ENCODE measurements around the gene NAB2. TPM values are rescaled to one million over a fixed set of nuclear protein-coding genes. Genes with fewer than 3 reads are reported as not detected.
A peak's percentile ranks its signal among the peaks of the same experiment; 100 is the strongest.

Gene NAB2
- 10 to 100 TPM; 13.1 to 16.1 TPM for total RNA-seq

- H3K4me1 Mint-ChIP-seq = peaks cover 52% of the 10 kb centered on the region
- peaks cover 9% of the 10 kb centered on the region for H3K36me3 Mint-ChIP-seq
- H3K9me3 Mint-ChIP-seq = no peaks in the 10 kb centered on the region
- ATAC-seq (ENCODE audit: low read depth) = peak; percentile 73
- peak; percentile 94 for DNase-seq
- H3K27me3 Mint-ChIP-seq = no peaks in the 10 kb centered on the region
- POLR2A ChIA-PET = interaction anchor here (0.6 to 16.0 kb wide), 6 partner anchors 9 to 729 kb away, joined by 3 to 225 read pairs (median 8); partner anchors contain the start of genes NEMP1, STAT2 and STAT6
- peak within 1 kb of the TSS; percentile 96 for H3K4me3 Mint-ChIP-seq
- H3K27ac Mint-ChIP-seq = peak within 1 kb of the TSS; percentile 89
Observed at GRCh38 chr12:57088354-57089270, at the start of gene NAB2. Gene NAB2 (plus strand): TSS chr12:57089114. CDS start chr12:57089272, 158 bp downstream.

GRCh38 chr12:57040211-57040610 is 48.7 kb upstream of the NAB2 start:
- DNase-seq (no peak), ATAC-seq (ENCODE audit: low read depth) (no peak)
- peaks cover 4% of the 10 kb centered on the region for H3K4me1 Mint-ChIP-seq
- POLR2A ChIA-PET = no interaction called here
- peaks cover 4% of the 10 kb centered on the region for H3K27me3 Mint-ChIP-seq
- H3K36me3 Mint-ChIP-seq = no peaks in the 10 kb centered on the region
- no peak overlapping the region for H3K4me3 Mint-ChIP-seq
- H3K27ac Mint-ChIP-seq = no peak overlapping the region
- H3K9me3 Mint-ChIP-seq = no peaks in the 10 kb centered on the region

GRCh38 chr12:57040750-57041149 is 48.2 kb upstream of the NAB2 start:
- Mint-ChIP-seq H3K4me1 (peaks cover 6% of the 10 kb centered on the region), H3K36me3 (no peaks in the 10 kb centered on the region), H3K4me3 (no peak overlapping the region), H3K9me3 (no peaks in the 10 kb centered on the region), H3K27me3 (peaks cover 4% of the 10 kb centered on the region), H3K27ac (no peak overlapping the region)
- DNase-seq = no peak
- POLR2A ChIA-PET = interaction anchor here (0.6 kb wide), 1 partner anchor 21 kb away, joined by 3 read pairs; no protein-coding TSS in a partner anchor
- ATAC-seq (ENCODE audit: low read depth) = no peak

DNA sequence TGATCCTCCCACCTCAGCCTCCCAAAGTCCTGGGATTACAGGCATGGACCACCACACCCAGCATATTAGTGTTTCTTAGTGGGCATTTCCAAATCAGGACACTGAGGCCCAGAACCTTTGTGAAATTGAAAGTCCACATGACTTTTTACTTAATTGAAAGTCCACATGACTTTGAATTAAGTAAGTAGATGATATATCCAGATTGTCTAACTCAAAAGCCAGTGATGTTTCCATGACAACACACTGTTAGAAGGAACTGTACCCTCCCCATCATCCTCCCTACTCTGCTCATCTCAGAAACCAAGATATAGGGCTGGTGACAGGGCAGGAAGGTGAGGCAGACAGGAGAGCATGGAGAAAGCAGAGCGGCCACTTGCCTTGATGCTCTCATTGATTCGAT is 46.2 kb upstream of the NAB2 start:
- Mint-ChIP-seq H3K4me3 (no peak overlapping the region), H3K36me3 (no peaks in the 10 kb centered on the region), H3K27ac (no peak overlapping the region), H3K4me1 (peaks cover 26% of the 10 kb centered on the region), H3K27me3 (peaks cover 4% of the 10 kb centered on the region), H3K9me3 (no peaks in the 10 kb centered on the region)
- no peak for DNase-seq
- ATAC-seq (ENCODE audit: low read depth) = no peak
- POLR2A ChIA-PET = no interaction called here

GRCh38 chr12:57044468-57044867 is 44.4 kb upstream of the NAB2 start:
- DNase-seq = no peak
- Mint-ChIP-seq H3K36me3 (no peaks in the 10 kb centered on the region), H3K9me3 (no peaks in the 10 kb centered on the region), H3K4me1 (peaks cover 38% of the 10 kb centered on the region), H3K27ac (no peak overlapping the region), H3K4me3 (no peak overlapping the region), H3K27me3 (peaks cover 4% of the 10 kb centered on the region)
- no peak for ATAC-seq (ENCODE audit: low read depth)
- POLR2A ChIA-PET = no interaction called here

- H3K27ac Mint-ChIP-seq = no peak overlapping the region
- peaks cover 38% of the 10 kb centered on the region for H3K4me1 Mint-ChIP-seq
- H3K36me3 Mint-ChIP-seq = no peaks in the 10 kb centered on the region
- ATAC-seq (ENCODE audit: low read depth) (no peak), DNase-seq (no peak)
- H3K4me3 Mint-ChIP-seq = no peak overlapping the region
- POLR2A ChIA-PET = no interaction called here
- peaks cover 4% of the 10 kb centered on the region for H3K27me3 Mint-ChIP-seq
- H3K9me3 Mint-ChIP-seq = no peaks in the 10 kb centered on the region
Observed at GRCh38 chr12:57044889-57045288, 44.0 kb upstream of the NAB2 start.

- Mint-ChIP-seq H3K4me3 (peak overlapping the region; percentile 73), H3K9me3 (no peaks in the 10 kb centered on the region), H3K36me3 (no peaks in the 10 kb centered on the region), H3K4me1 (peaks cover 41% of the 10 kb centered on the region), H3K27me3 (peaks cover 3% of the 10 kb centered on the region), H3K27ac (peak overlapping the region; percentile 88)
- DNase-seq (no peak), ATAC-seq (ENCODE audit: low read depth) (no peak)
- POLR2A ChIA-PET = interaction anchor here (1.0 to 2.8 kb wide), 4 partner anchors 9 to 34 kb away, joined by 3 to 11 read pairs (median 6); partner anchors contain the start of gene NEMP1
Observed at GRCh38 chr12:57046086-57046791, 42.7 kb upstream of the NAB2 start.

DNA sequence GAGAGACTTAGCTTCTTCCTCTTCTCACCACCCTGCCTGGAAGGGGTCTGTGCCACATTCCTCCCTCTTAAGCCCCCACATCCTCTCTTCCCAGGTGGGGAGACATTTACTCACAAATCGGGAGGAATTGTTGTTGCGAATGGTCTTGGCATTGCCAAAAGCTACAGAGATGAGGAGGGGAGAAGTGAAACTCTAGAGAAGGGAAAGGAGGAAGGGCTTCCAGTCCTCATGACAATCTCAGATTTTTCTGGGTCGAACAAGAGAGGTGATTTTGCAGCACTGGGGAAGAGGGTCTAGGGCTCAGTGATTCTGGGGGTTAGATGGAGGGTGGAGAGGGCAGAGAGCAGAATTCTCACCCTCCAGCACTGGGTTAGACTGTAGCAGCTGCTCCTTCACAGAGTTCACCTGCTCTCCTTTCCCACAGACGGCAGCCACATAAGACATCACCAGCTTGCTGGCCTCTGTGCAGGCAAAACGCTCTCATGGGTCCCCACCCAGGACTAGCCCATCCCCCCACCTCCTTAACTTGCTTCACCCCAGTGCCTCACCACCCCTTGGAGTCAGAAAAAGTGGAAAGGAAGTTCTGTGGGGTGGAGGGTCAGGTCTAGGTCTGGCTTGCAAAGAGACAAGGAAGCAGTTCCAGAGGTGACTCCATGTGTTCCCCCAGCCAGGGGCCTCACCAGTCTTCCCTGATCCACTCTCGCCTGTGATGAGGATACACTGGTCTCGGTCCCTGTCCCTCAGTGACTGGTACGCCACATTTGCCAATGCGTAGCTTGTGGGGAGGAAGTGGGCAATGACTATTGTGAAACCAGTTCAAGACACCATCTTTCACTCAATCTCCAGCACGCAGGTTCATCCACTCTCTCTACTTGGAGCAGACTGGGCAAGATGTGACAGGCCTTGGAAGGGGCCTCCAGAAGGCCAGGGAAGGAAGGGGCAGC is 41.7 kb upstream of the NAB2 start:
- POLR2A ChIA-PET = interaction anchor here (0.8 to 2.8 kb wide), 11 partner anchors 9 to 64 kb away, joined by 3 to 16 read pairs (median 5); partner anchors contain the start of genes NEMP1 and STAT6
- H3K4me1 Mint-ChIP-seq = peaks cover 43% of the 10 kb centered on the region
- H3K27ac Mint-ChIP-seq = peak overlapping the region; percentile 88
- peak overlapping the region; percentile 73 for H3K4me3 Mint-ChIP-seq
- peak; percentile 76 for DNase-seq
- H3K9me3 Mint-ChIP-seq = no peaks in the 10 kb centered on the region
- peak; percentile 81 for ATAC-seq (ENCODE audit: low read depth)
- no peaks in the 10 kb centered on the region for H3K36me3 Mint-ChIP-seq
- peaks cover 2% of the 10 kb centered on the region for H3K27me3 Mint-ChIP-seq

- peaks cover 43% of the 10 kb centered on the region for H3K4me1 Mint-ChIP-seq
- H3K9me3 Mint-ChIP-seq = no peaks in the 10 kb centered on the region
- POLR2A ChIA-PET = interaction anchor here (0.8 to 2.8 kb wide), 10 partner anchors 10 to 63 kb away, joined by 3 to 16 read pairs (median 5); partner anchors contain the start of genes NEMP1 and STAT6
- peaks cover 4% of the 10 kb centered on the region for H3K36me3 Mint-ChIP-seq
- ATAC-seq (ENCODE audit: low read depth) = peak; percentile 2
- no peak for DNase-seq
- peak overlapping the region; percentile 73 for H3K4me3 Mint-ChIP-seq
- peak overlapping the region; percentile 88 for H3K27ac Mint-ChIP-seq
- H3K27me3 Mint-ChIP-seq = peaks cover 2% of the 10 kb centered on the region
Observed at GRCh38 chr12:57047981-57048380, 40.9 kb upstream of the NAB2 start.

- Mint-ChIP-seq H3K27ac (peak overlapping the region; percentile 64), H3K9me3 (no peaks in the 10 kb centered on the region), H3K4me3 (no peak overlapping the region), H3K27me3 (peaks cover under 1% of the 10 kb centered on the region), H3K36me3 (peaks cover 8% of the 10 kb centered on the region), H3K4me1 (peaks cover 44% of the 10 kb centered on the region)
- POLR2A ChIA-PET = interaction anchor here (1.2 to 2.8 kb wide), 7 partner anchors 12 to 63 kb away, joined by 3 to 16 read pairs (median 6); partner anchors contain the start of genes NEMP1 and STAT6
- DNase-seq (no peak), ATAC-seq (ENCODE audit: low read depth) (no peak)
Observed at GRCh38 chr12:57048423-57049118, 40.3 kb upstream of the NAB2 start.

GRCh38 chr12:57049119-57049446 is 39.8 kb upstream of the NAB2 start:
- Mint-ChIP-seq H3K36me3 (peaks cover 14% of the 10 kb centered on the region), H3K27me3 (no peaks in the 10 kb centered on the region), H3K9me3 (peaks cover 3% of the 10 kb centered on the region), H3K27ac (no peak overlapping the region), H3K4me3 (no peak overlapping the region), H3K4me1 (peaks cover 45% of the 10 kb centered on the region)
- no peak for DNase-seq
- POLR2A ChIA-PET = interaction anchor here (1.2 to 2.5 kb wide), 3 partner anchors 11 to 32 kb away, joined by 4 to 16 read pairs (median 13); no protein-coding TSS in a partner anchor
- ATAC-seq (ENCODE audit: low read depth) = no peak

- H3K27ac Mint-ChIP-seq = no peak within 1 kb of the TSS
- no peaks in the 10 kb centered on the region for H3K27me3 Mint-ChIP-seq
- peaks cover 3% of the 10 kb centered on the region for H3K9me3 Mint-ChIP-seq
- POLR2A ChIA-PET = interaction anchor here (0.6 kb wide), 1 partner anchor 352 kb away, joined by 7 read pairs; no protein-coding TSS in a partner anchor
- H3K4me3 Mint-ChIP-seq = no peak within 1 kb of the TSS
- H3K4me1 Mint-ChIP-seq = peaks cover 45% of the 10 kb centered on the region
- DNase-seq (no peak), ATAC-seq (ENCODE audit: low read depth) (no peak)
- H3K36me3 Mint-ChIP-seq = peaks cover 17% of the 10 kb centered on the region
Observed at GRCh38 chr12:57049890-57050289, 39.0 kb upstream of the NAB2 start, which contains the start of gene MYO1A. Gene MYO1A (minus strand): TSS chr12:57050129. CDS start chr12:57048323, 1,806 bp downstream.

All from activated naive CD8-positive, alpha-beta T cell treated with anti-CD3 and anti-CD28 coated beads, Interleukin-2, amount 10 ng/mL, durations not matched to agents 7 days and 5 days (primary cell).